ENCODE data around the gene TRIM32.
"Not testable (repeated sequence)": the region's sequence is repeated elsewhere in the genome, so short reads cannot be mapped to it uniquely, and the experiment has no call there.

TRIM32 gene

GRCh38 chr9:116674210-116674980, 12.7 kb upstream of the TRIM32 start:
- no peak for DNase-seq

GRCh38 chr9:116683535-116683934, 3.6 kb upstream of the TRIM32 start:
- DNase-seq, result no peak

GRCh38 chr9:116685166-116685565, 1.9 kb upstream of the TRIM32 start:
- DNase-seq, result no peak

GRCh38 chr9:116686135-116686534, 970 bp upstream of the TRIM32 start:
- no peak for DNase-seq

GRCh38 chr9:116686693-116687073, 422 bp upstream of the TRIM32 start:
- DNase-seq, result no peak

- DNase-seq, result no peak
Observed at GRCh38 chr9:116687754-116688135, 640 bp downstream of the TRIM32 start.

GRCh38 chr9:116688806-116689485, 1.8 kb downstream of the TRIM32 start:
- no peak for DNase-seq

- no peak for DNase-seq
Observed at GRCh38 chr9:116689486-116690032, 2.5 kb downstream of the TRIM32 start.

GRCh38 chr9:116690805-116691204, 3.7 kb downstream of the TRIM32 start:
- DNase-seq, result not testable (repeated sequence)

- no peak for DNase-seq
Observed at GRCh38 chr9:116691607-116692006, 4.5 kb downstream of the TRIM32 start.

- DNase-seq, result no peak
Observed at GRCh38 chr9:116692616-116693015, 5.5 kb downstream of the TRIM32 start.

- no peak for DNase-seq
Observed at GRCh38 chr9:116693233-116693731, 6.2 kb downstream of the TRIM32 start.

GRCh38 chr9:116694785-116695291, 7.7 kb downstream of the TRIM32 start:
- DNase-seq, result no peak

- no peak for DNase-seq
Observed at GRCh38 chr9:116695438-116695837, 8.3 kb downstream of the TRIM32 start.

- no peak for DNase-seq
Observed at GRCh38 chr9:116697362-116697761, 10.3 kb downstream of the TRIM32 start.

- no peak for DNase-seq
Observed at GRCh38 chr9:116697887-116698286, 10.8 kb downstream of the TRIM32 start.

GRCh38 chr9:116700279-116700678, 13.2 kb downstream of the TRIM32 start:
- DNase-seq, result no peak

GRCh38 chr9:116700882-116701865, 14.1 kb downstream of the TRIM32 start:
- no peak for DNase-seq

- DNase-seq, result no peak
Observed at GRCh38 chr9:116701940-116702642, 15.0 kb downstream of the TRIM32 start.

- DNase-seq, result no peak
Observed at GRCh38 chr9:116703634-116704033, 16.5 kb downstream of the TRIM32 start.

GRCh38 chr9:116704470-116704869, 17.4 kb downstream of the TRIM32 start:
- DNase-seq, result no peak

- DNase-seq, result no peak
Observed at GRCh38 chr9:116705531-116705930, 18.4 kb downstream of the TRIM32 start.

Data from islet precursor cell (in vitro differentiated cells).